Endothelial cell of umbilical vein (primary cell): ENCODE measurements around the gene METTL24. TPM values are rescaled to one million over a fixed set of nuclear protein-coding genes. Genes with fewer than 3 reads are reported as not detected.
"Not testable (repeated sequence)": the region's sequence is repeated elsewhere in the genome, so short reads cannot be mapped to it uniquely, and the experiment has no call there.

Source experiments
- BruUV-seq: library from RNA; stranded (reverse); fragments of 400-500 nt; replicated peaks from 2 replicates; lab custom pipeline; 2021; lab: Mats Ljungman, UMichigan
- CTCF ChIA-PET: fragments of 300-600, 350-600 bp; sonication (Branson Sonifier 250); formaldehyde crosslinking; loops from one replicate; lab custom pipeline; 2021; ENCODE audit warnings: antibody characterized with exemption, inconsistent platforms; lab: Charles Lee
- POLR2A ChIA-PET: fragments of 300-600, 350-600 bp; sonication (Branson Sonifier 250); formaldehyde crosslinking; loops from one replicate; lab custom pipeline; 2021; ENCODE audit warnings: antibody characterized with exemption, inconsistent platforms; lab: Charles Lee
- DNase-seq: peaks from one replicate; pipeline ENCODE4 v3.0.0-alpha.2; 2011; ENCODE audit warnings: low read depth, low spot score
- FAIRE-seq: peaks from 2 replicates; lab custom pipeline; 2011; peaks lifted over from hg19 to GRCh38; lab: Jason Lieb, UNC
- H2AFZ ChIP-seq: 2 replicates; pipeline ENCODE4 v1.6.0; 2012; ENCODE audit warnings: low read depth, low read length, control low read depth, inconsistent platforms
- H3K27ac ChIP-seq: 2 replicates; pipeline ENCODE4 v1.5.1; 2011; ENCODE audit warnings: low read depth, mild to moderate bottlenecking, control low read depth, low read length, moderate library complexity; ENCODE audit not compliant: insufficient read depth
- H3K27me3 ChIP-seq, 2 experiments: 2 replicates each; pipeline versions ENCODE4 v1.6.0 to v1.6.1; 2011; ENCODE audit warnings: low read length in 2 of 2, mixed read lengths in 1 of 2; ENCODE audit not compliant: control insufficient read depth in 2 of 2, insufficient read depth in 2 of 2
- H3K36me3 ChIP-seq, 2 experiments: 2 replicates in 1 of 2; 3 replicates in 1 of 2; pipeline ENCODE4 v1.5.1; 2011; ENCODE audit warnings: low read length in 2 of 2, mild to moderate bottlenecking in 1 of 2, moderate library complexity in 1 of 2; ENCODE audit not compliant: control insufficient read depth in 2 of 2, insufficient read depth in 2 of 2; ENCODE audit errors: extremely low read depth in 1 of 2
- H3K4me1 ChIP-seq: 3 replicates; pipeline ENCODE4 v1.5.1; 2011; ENCODE audit warnings: mild to moderate bottlenecking, low read length; ENCODE audit not compliant: control insufficient read depth, insufficient read depth; ENCODE audit errors: extremely low read depth
- H3K4me2 ChIP-seq: 2 replicates; pipeline ENCODE4 v1.6.1; 2011; ENCODE audit warnings: low read length, control low read depth, mixed read lengths; ENCODE audit not compliant: insufficient read depth
- H3K4me3 ChIP-seq, 3 experiments: fragments of 200-600 bp in 1 of 3; sonication (generic), shearing (Covaris generic) in 1 of 3; replicated peaks in 1 of 3; 2 replicates each; pipeline ENCODE4 v1.5.1; 2011 to 2016; ENCODE audit warnings: control low read depth in 3 of 3, low read length in 3 of 3, mild to moderate bottlenecking in 2 of 3, inconsistent platforms in 1 of 3, low read depth in 1 of 3, moderate library complexity in 1 of 3; ENCODE audit not compliant: insufficient read depth in 1 of 3
- H3K79me2 ChIP-seq: 2 replicates; pipeline ENCODE4 v1.6.0; 2012; ENCODE audit warnings: low read length, inconsistent platforms; ENCODE audit not compliant: control insufficient read depth, insufficient read depth
- H3K9ac ChIP-seq: replicated peaks from 2 replicates; pipeline ENCODE3; 2011; ENCODE audit warnings: low read length, control low read depth; ENCODE audit not compliant: insufficient read depth; ENCODE audit errors: extremely low read depth
- H3K9me1 ChIP-seq: replicated peaks from 3 replicates; pipeline ENCODE4 v1.6.0; 2011; ENCODE audit warnings: mild to moderate bottlenecking, low read length; ENCODE audit not compliant: control insufficient read depth, insufficient read depth; ENCODE audit errors: extremely low read depth
- H3K9me3 ChIP-seq: replicated peaks from 2 replicates; pipeline ENCODE4 v1.5.1; 2012; ENCODE audit warnings: low read length, inconsistent platforms; ENCODE audit not compliant: control insufficient read depth, insufficient read depth
- H4K20me1 ChIP-seq: replicated peaks from 2 replicates; pipeline ENCODE3; 2011; ENCODE audit warnings: mild to moderate bottlenecking, low read length; ENCODE audit not compliant: control insufficient read depth, insufficient read depth; ENCODE audit errors: extremely low read depth
- CTCF ChIP-seq, 2 donors: IDR thresholded peaks; 1 replicate in 1 of 2; 2 replicates in 1 of 2; pipeline ENCODE4 v1.5.1; 2011; ENCODE audit warnings: low read length in 2 of 2, mild to moderate bottlenecking in 2 of 2, moderate library complexity in 2 of 2, control low read depth in 1 of 2, inconsistent platforms in 1 of 2, low read depth in 1 of 2; ENCODE audit not compliant: insufficient read depth in 1 of 2; ENCODE audit errors: extremely low read depth in 1 of 2
- EZH2 ChIP-seq: IDR thresholded peaks from 2 replicates; pipeline ENCODE4 v1.6.1; 2012; ENCODE audit warnings: borderline replicate concordance, low read depth, mild to moderate bottlenecking, moderate library complexity, low read length, inconsistent platforms; ENCODE audit not compliant: severe bottlenecking
- FOS ChIP-seq: IDR thresholded peaks from 2 replicates; pipeline ENCODE4 v1.6.1; 2011; ENCODE audit warnings: mild to moderate bottlenecking, low read length, moderate library complexity, borderline replicate concordance; ENCODE audit not compliant: insufficient read depth
- GATA2 ChIP-seq: IDR thresholded peaks from 2 replicates; pipeline ENCODE4 v1.7.0; 2011; ENCODE audit warnings: low read depth, mild to moderate bottlenecking, moderate library complexity, mixed read lengths, low read length; ENCODE audit not compliant: insufficient read length, insufficient read depth
- JUN ChIP-seq: IDR thresholded peaks from 2 replicates; pipeline ENCODE4 v1.6.1; 2011; ENCODE audit warnings: borderline replicate concordance, low read depth; ENCODE audit not compliant: insufficient read length, insufficient read depth
- MAX ChIP-seq: IDR thresholded peaks from 2 replicates; pipeline ENCODE4 v1.6.1; 2011; ENCODE audit not compliant: insufficient read depth, insufficient read length
- MYC ChIP-seq: IDR thresholded peaks from one replicate; pipeline ENCODE4 v1.6.1; 2011; ENCODE audit warnings: mild to moderate bottlenecking, low read depth, low read length
- POLR2A ChIP-seq: IDR thresholded peaks from 2 replicates; pipeline ENCODE4 v1.6.1; 2012; ENCODE audit warnings: low read depth, mild to moderate bottlenecking, control low read depth, low read length
- POLR2AphosphoS5 ChIP-seq: IDR thresholded peaks from 2 replicates; pipeline ENCODE4 v1.6.1; 2012; ENCODE audit warnings: low read depth, mild to moderate bottlenecking, control low read depth, low read length, moderate library complexity; ENCODE audit not compliant: insufficient read depth
- dilution Hi-C: fragments of 300-500 bp; cut with MboI; formaldehyde crosslinking; loops from one replicate; pipeline ENCODE4 v1.15.0; 2019; ENCODE audit warnings: low sequenced_read_pairs; ENCODE audit not compliant: extremely low pct_ligation_motif_present
- intact Hi-C: fragments of 100-400 bp; cut with micrococcal nuclease; formaldehyde crosslinking; loops from one replicate; pipeline ENCODE4 v1.10.0; 2022
- polyA plus RNA-seq, 4 experiments: library from polyadenylated mRNA; depleted of rRNA in 3 of 4; stranded (reverse) in 3 of 4; unstranded in 1 of 4; fragments of >200 nt; gene quantifications; 2 replicates each; pipeline versions ENCODE4 v1.2.1 to v1.2.3, GENCODE V29; 2011 to 2012; ENCODE audit warnings: missing spikeins in 1 of 4
- total RNA-seq: library from RNA; stranded (reverse); gene quantifications from 2 replicates; pipeline ENCODE4 v1.2.3, GENCODE V29; 2021

Gene METTL24
- total and polyA plus RNA-seq, 2 donors (not counting 3 experiments of a cell fraction or from before 2014, with no cell fraction given) = not detected

- dilution Hi-C loops = no loop called here
Observed at GRCh38 chr6:110239526-110240274, 118.4 kb downstream of the METTL24 start.

GRCh38 chr6:110236007-110236406 lies 122.1 kb downstream of the METTL24 start:
- H3K9ac ChIP-seq, H3K4me1 ChIP-seq, intact Hi-C loops, H3K27me3 ChIP-seq, dilution Hi-C loops, H3K4me2 ChIP-seq, BruUV-seq, H3K9me3 ChIP-seq, H3K79me2 ChIP-seq, FAIRE-seq, H3K9me1 ChIP-seq, H4K20me1 ChIP-seq, H3K4me3 ChIP-seq, POLR2A ChIA-PET, DNase-seq, H3K27ac ChIP-seq, H2AFZ ChIP-seq, H3K36me3 ChIP-seq: not testable (repeated sequence)
- CTCF ChIA-PET = interaction anchor here (0.7 kb wide), 1 partner anchor 10 kb away, joined by 3 read pairs; no protein-coding TSS in a partner anchor

More at GRCh38 chr6:110239526-110240274, 118.4 kb downstream of the METTL24 start:
- H2AFZ ChIP-seq = no peak overlapping the region
- H3K27ac ChIP-seq = no peak overlapping the region
- H3K27me3 ChIP-seq = no peaks in the 10 kb centered on the region
- ChIA-PET CTCF (interaction anchor here (0.8 to 1.1 kb wide), 2 partner anchors 16 to 33 kb away, joined by 3 read pairs; no protein-coding TSS in a partner anchor), POLR2A (no interaction called here)
- no peak for TF ChIP-seq CTCF (IDR thresholded peaks at IDR 0.05; ENCODE audit: extremely low read depth in 1 of 2, insufficient read depth in 1 of 2, low read depth in 1 of 2, low read length in 2 of 2)
- no peak for TF ChIP-seq MAX
- no peak for TF ChIP-seq POLR2A
- TF ChIP-seq JUN = no peak
- TF ChIP-seq MYC = no peak
- no peak for TF ChIP-seq EZH2
- TF ChIP-seq POLR2AphosphoS5 = no peak
- no peak for TF ChIP-seq GATA2
- no peak for TF ChIP-seq FOS
- intact Hi-C loops = no loop called here
- no peaks in the 10 kb centered on the region for H4K20me1 ChIP-seq
- DNase-seq (no peak), FAIRE-seq (no peak)
- no peak overlapping the region for H3K9ac ChIP-seq
- H3K4me2 ChIP-seq = no peak overlapping the region
- H3K9me1 ChIP-seq = no peaks in the 10 kb centered on the region
- H3K4me1 ChIP-seq = no peaks in the 10 kb centered on the region
- H3K4me3 ChIP-seq = no peak overlapping the region
- no peaks in the 10 kb centered on the region for H3K79me2 ChIP-seq
- H3K9me3 ChIP-seq = no peaks in the 10 kb centered on the region
- no peaks in the 10 kb centered on the region for H3K36me3 ChIP-seq
- BruUV-seq = no TSS peak
